ENCODE results near the gene VPS13D. TPM values are rescaled to one million over a fixed set of nuclear protein-coding genes. Genes with fewer than 3 reads are reported as not detected.

The VPS13D gene
- total RNA-seq, 6 experiments from 2014 or later = 18.8 to 29.5 (median 21.5) TPM

- H3K4me1 Mint-ChIP-seq (ENCODE audit: low read depth) = peaks cover 70% of the 10 kb centered on the region
- H3K27me3 Mint-ChIP-seq (ENCODE audit: insufficient read depth) = peaks cover 6% of the 10 kb centered on the region
- DNase-seq = peak; percentile 45
- H3K4me3 Mint-ChIP-seq = peak overlapping the region; percentile 34; the same call in 1 of the 2 replicates
- no peaks in the 10 kb centered on the region for H3K9me3 Mint-ChIP-seq
- no peak for TF ChIP-seq CTCF (IDR thresholded peaks at IDR 0.05)
- H3K27ac Mint-ChIP-seq = peak overlapping the region; percentile 70
- peaks cover 25% of the 10 kb centered on the region for H3K36me3 Mint-ChIP-seq (ENCODE audit: low read depth)
These were observed 227.1 kb downstream of the VPS13D start for GRCh38 chr1:12456979-12457378.

- DNase-seq = no peak
- Mint-ChIP-seq H3K27me3 (ENCODE audit: insufficient read depth) (peaks cover 6% of the 10 kb centered on the region), H3K27ac (peak overlapping the region; percentile 36; the same call in 1 of the 2 replicates), H3K4me3 (no peak overlapping the region), H3K4me1 (ENCODE audit: low read depth) (peaks cover 72% of the 10 kb centered on the region), H3K9me3 (no peaks in the 10 kb centered on the region), H3K36me3 (ENCODE audit: low read depth) (peaks cover 31% of the 10 kb centered on the region)
- no peak for TF ChIP-seq CTCF (IDR thresholded peaks at IDR 0.05)
These were observed 227.9 kb downstream of the VPS13D start for GRCh38 chr1:12457771-12458170.

- no peak for DNase-seq
- Mint-ChIP-seq H3K9me3 (no peaks in the 10 kb centered on the region), H3K4me3 (no peak overlapping the region), H3K27ac (no peak overlapping the region; the same call in 1 of the 2 replicates), H3K4me1 (ENCODE audit: low read depth) (peaks cover 70% of the 10 kb centered on the region), H3K36me3 (ENCODE audit: low read depth) (peaks cover 37% of the 10 kb centered on the region), H3K27me3 (ENCODE audit: insufficient read depth) (peaks cover 6% of the 10 kb centered on the region)
- TF ChIP-seq CTCF (IDR thresholded peaks at IDR 0.05) = no peak
These were observed 228.7 kb downstream of the VPS13D start for GRCh38 chr1:12458571-12458970.

GRCh38 chr1:12460121-12460520 lies 230.3 kb downstream of the VPS13D start:
- Mint-ChIP-seq H3K4me3 (no peak overlapping the region), H3K9me3 (no peaks in the 10 kb centered on the region), H3K4me1 (ENCODE audit: low read depth) (peaks cover 70% of the 10 kb centered on the region), H3K36me3 (ENCODE audit: low read depth) (peaks cover 41% of the 10 kb centered on the region), H3K27me3 (ENCODE audit: insufficient read depth) (peaks cover 6% of the 10 kb centered on the region), H3K27ac (no peak overlapping the region)
- no peak for DNase-seq
- no peak for TF ChIP-seq CTCF (IDR thresholded peaks at IDR 0.05)

GRCh38 chr1:12460911-12461621 lies 231.2 kb downstream of the VPS13D start:
- Mint-ChIP-seq H3K4me3 (no peak overlapping the region), H3K27ac (peak overlapping the region; percentile 44; the same call in 1 of the 2 replicates), H3K27me3 (ENCODE audit: insufficient read depth) (peaks cover 6% of the 10 kb centered on the region), H3K4me1 (ENCODE audit: low read depth) (peaks cover 68% of the 10 kb centered on the region), H3K36me3 (ENCODE audit: low read depth) (peaks cover 44% of the 10 kb centered on the region), H3K9me3 (no peaks in the 10 kb centered on the region)
- no peak for TF ChIP-seq CTCF (IDR thresholded peaks at IDR 0.05)
- no peak for DNase-seq
